MCF 10A (cell line): ENCODE data around the gene ALDH1A1. TPM values are rescaled to one million over a fixed set of nuclear protein-coding genes. Genes with fewer than 3 reads are reported as not detected.

Experiments used
- BruUV-seq: library from RNA; stranded (reverse); fragments of 400-500 nt; replicated peaks from 2 replicates; lab custom pipeline; 2021; lab: Mats Ljungman, UMichigan
- CTCF ChIA-PET: fragments of 300-600 bp; sonication (Branson Sonifier 250); formaldehyde crosslinking; extraction: SDS; loops from one replicate; lab custom pipeline; 2021; ENCODE audit warnings: antibody characterized with exemption, inconsistent platforms; lab: Yijun Ruan, JAX
- POLR2A ChIA-PET: fragments of 300-600, 350-650 bp; sonication (Branson Sonifier 250); formaldehyde crosslinking; extraction: SDS; loops from one replicate; lab custom pipeline; 2020; ENCODE audit warnings: antibody characterized with exemption, inconsistent platforms; lab: Yijun Ruan, JAX
- DNase-seq: peaks from one replicate; pipeline ENCODE4 v3.0.0-alpha.2; 2018; ENCODE audit not compliant: unreplicated experiment
- H3K27ac Mint-ChIP-seq: one replicate; pipeline ENCODE4 v1.8.0; 2022; ENCODE audit warnings: mild to moderate bottlenecking, low read depth, mixed read lengths; ENCODE audit not compliant: unreplicated experiment
- H3K27me3 Mint-ChIP-seq: one replicate; pipeline ENCODE4 v1.8.0; 2022; ENCODE audit warnings: mixed read lengths; ENCODE audit not compliant: insufficient read depth, unreplicated experiment
- H3K36me3 Mint-ChIP-seq: one replicate; pipeline ENCODE4 v1.8.0; 2022; ENCODE audit warnings: mild to moderate bottlenecking, moderate library complexity, mixed read lengths; ENCODE audit not compliant: insufficient read depth, unreplicated experiment
- H3K4me1 Mint-ChIP-seq: one replicate; pipeline ENCODE4 v1.8.0; 2022; ENCODE audit warnings: mixed read lengths; ENCODE audit not compliant: insufficient read depth, unreplicated experiment
- H3K4me3 Mint-ChIP-seq: one replicate; pipeline ENCODE4 v1.8.0; 2022; ENCODE audit warnings: mild to moderate bottlenecking, moderate library complexity, mixed read lengths; ENCODE audit not compliant: unreplicated experiment
- H3K9me3 Mint-ChIP-seq: one replicate; pipeline ENCODE4 v1.8.0; 2022; ENCODE audit warnings: mixed read lengths; ENCODE audit not compliant: unreplicated experiment
- CTCF ChIP-seq: fragments of 200-600 bp; IDR thresholded peaks from one replicate; pipeline ENCODE4 v1.8.0; 2022; ENCODE audit warnings: antibody characterized with exemption, mild to moderate bottlenecking; ENCODE audit not compliant: unreplicated experiment
- intact Hi-C: fragments of 100-400 bp; cut with micrococcal nuclease; formaldehyde crosslinking; loops from 2 replicates; pipeline ENCODE4 v1.14.1; 2022
- total RNA-seq: library from RNA; stranded (reverse); gene quantifications from 2 replicates; pipeline ENCODE4 v1.2.3, GENCODE V29; 2022

The ALDH1A1 gene
- total RNA-seq, 1 experiment from 2014 or later, result not detected

- CTCF ChIA-PET, result no interaction called here
- TF ChIP-seq CTCF, result no peak
- POLR2A ChIA-PET, result no interaction called here
- no peak for DNase-seq
- intact Hi-C loops, result no loop called here
- BruUV-seq, result no TSS peak
- no peaks in the 10 kb centered on the region for H3K9me3 Mint-ChIP-seq
- H3K27me3 Mint-ChIP-seq, result peaks cover 73% of the 10 kb centered on the region
- H3K27ac Mint-ChIP-seq, result no peak overlapping the region
- H3K4me1 Mint-ChIP-seq, result no peaks in the 10 kb centered on the region
- H3K4me3 Mint-ChIP-seq, result no peak overlapping the region
- H3K36me3 Mint-ChIP-seq, result no peaks in the 10 kb centered on the region
Measured at GRCh38 chr9:72895122-72895521, 57.7 kb downstream of the ALDH1A1 start.

- no peaks in the 10 kb centered on the region for H3K9me3 Mint-ChIP-seq
- no peak for DNase-seq
- H3K4me3 Mint-ChIP-seq, result no peak overlapping the region
- intact Hi-C loops, result no loop called here
- no peak for TF ChIP-seq CTCF
- BruUV-seq, result no TSS peak
- H3K27me3 Mint-ChIP-seq, result peaks cover 80% of the 10 kb centered on the region
- ChIA-PET CTCF (interaction anchor here (0.7 kb wide), 1 partner anchor 18 kb away, joined by 4 read pairs; no protein-coding TSS in a partner anchor), POLR2A (no interaction called here)
- H3K36me3 Mint-ChIP-seq, result no peaks in the 10 kb centered on the region
- H3K4me1 Mint-ChIP-seq, result no peaks in the 10 kb centered on the region
- no peak overlapping the region for H3K27ac Mint-ChIP-seq
Measured at GRCh38 chr9:72894342-72894741, 58.5 kb downstream of the ALDH1A1 start.

GRCh38 chr9:72893437-72893836, 59.4 kb downstream of the ALDH1A1 start:
- no peak for TF ChIP-seq CTCF
- ChIA-PET CTCF (no interaction called here), POLR2A (no interaction called here)
- Mint-ChIP-seq H3K4me3 (no peak overlapping the region), H3K9me3 (no peaks in the 10 kb centered on the region), H3K27me3 (peaks cover 84% of the 10 kb centered on the region), H3K4me1 (no peaks in the 10 kb centered on the region), H3K36me3 (no peaks in the 10 kb centered on the region), H3K27ac (no peak overlapping the region)
- BruUV-seq, result no TSS peak
- intact Hi-C loops, result no loop called here
- no peak for DNase-seq

GRCh38 chr9:72891043-72891442, 61.8 kb downstream of the ALDH1A1 start:
- Mint-ChIP-seq H3K27me3 (peaks cover 66% of the 10 kb centered on the region), H3K9me3 (no peaks in the 10 kb centered on the region), H3K4me3 (no peak overlapping the region), H3K36me3 (no peaks in the 10 kb centered on the region), H3K4me1 (no peaks in the 10 kb centered on the region), H3K27ac (no peak overlapping the region)
- intact Hi-C loops, result no loop called here
- POLR2A ChIA-PET, result no interaction called here
- no TSS peak for BruUV-seq
- CTCF ChIA-PET, result interaction anchor here (0.9 kb wide), 1 partner anchor 132 kb away, joined by 3 read pairs; no protein-coding TSS in a partner anchor
- no peak for DNase-seq
- no peak for TF ChIP-seq CTCF
